ENCODE data around the gene EGFR.

EGFR gene

DNA sequence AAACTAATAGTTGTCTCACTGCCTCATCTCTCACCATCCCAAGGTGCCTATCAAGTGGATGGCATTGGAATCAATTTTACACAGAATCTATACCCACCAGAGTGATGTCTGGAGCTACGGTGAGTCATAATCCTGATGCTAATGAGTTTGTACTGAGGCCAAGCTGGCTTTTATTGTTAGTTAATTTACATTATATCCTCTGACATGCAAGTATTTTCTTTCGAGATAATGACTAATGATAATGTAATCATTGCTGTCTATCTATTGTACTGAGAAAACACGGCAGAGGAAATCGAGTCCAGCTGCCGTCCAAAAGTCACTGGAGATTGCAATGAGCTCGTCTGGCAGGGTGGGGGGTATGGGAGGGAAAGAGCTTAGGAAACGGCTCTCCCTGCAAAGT, 173.9 kb downstream of the EGFR start:
- DNase-seq (ENCODE audit: extremely low read depth, low read depth): peak; percentile 58
- TF ChIP-seq, protein P1, sequence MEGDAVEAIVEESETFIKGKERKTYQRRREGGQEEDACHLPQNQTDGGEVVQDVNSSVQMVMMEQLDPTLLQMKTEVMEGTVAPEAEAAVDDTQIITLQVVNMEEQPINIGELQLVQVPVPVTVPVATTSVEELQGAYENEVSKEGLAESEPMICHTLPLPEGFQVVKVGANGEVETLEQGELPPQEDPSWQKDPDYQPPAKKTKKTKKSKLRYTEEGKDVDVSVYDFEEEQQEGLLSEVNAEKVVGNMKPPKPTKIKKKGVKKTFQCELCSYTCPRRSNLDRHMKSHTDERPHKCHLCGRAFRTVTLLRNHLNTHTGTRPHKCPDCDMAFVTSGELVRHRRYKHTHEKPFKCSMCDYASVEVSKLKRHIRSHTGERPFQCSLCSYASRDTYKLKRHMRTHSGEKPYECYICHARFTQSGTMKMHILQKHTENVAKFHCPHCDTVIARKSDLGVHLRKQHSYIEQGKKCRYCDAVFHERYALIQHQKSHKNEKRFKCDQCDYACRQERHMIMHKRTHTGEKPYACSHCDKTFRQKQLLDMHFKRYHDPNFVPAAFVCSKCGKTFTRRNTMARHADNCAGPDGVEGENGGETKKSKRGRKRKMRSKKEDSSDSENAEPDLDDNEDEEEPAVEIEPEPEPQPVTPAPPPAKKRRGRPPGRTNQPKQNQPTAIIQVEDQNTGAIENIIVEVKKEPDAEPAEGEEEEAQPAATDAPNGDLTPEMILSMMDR (IDR thresholded peaks at IDR 0.05; ENCODE audit: low read depth, low read length, missing control alignments): no peak
- H3K4me3 ChIP-seq (replicated peaks; ENCODE audit: low read depth, low read length): no peak overlapping the region

DNA sequence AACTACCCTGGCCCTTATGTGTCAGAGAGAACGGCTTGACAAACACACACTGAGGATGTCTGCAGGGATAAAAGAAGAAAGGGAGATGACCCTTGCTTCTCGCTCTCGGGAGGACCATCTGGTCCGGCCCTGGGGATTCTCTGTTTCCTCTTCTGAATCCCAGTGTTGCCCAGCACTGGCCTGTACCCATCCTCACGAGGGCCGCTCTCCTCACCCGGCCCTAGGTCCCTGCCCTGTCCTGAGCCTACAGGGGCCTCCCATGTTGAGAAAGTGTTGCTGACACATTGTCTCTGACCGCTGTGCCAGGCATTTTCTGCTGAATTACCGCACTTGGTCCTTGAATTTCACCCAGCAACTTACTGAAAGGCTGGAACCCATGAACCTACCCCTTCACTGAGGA, 174.4 kb downstream of the EGFR start:
- no peak for DNase-seq (ENCODE audit: extremely low read depth, low read depth)
- H3K4me3 ChIP-seq (replicated peaks; ENCODE audit: low read depth, low read length): no peak overlapping the region
- TF ChIP-seq, protein P1 (IDR thresholded peaks at IDR 0.05; ENCODE audit: low read depth, low read length, missing control alignments): no peak

DNA sequence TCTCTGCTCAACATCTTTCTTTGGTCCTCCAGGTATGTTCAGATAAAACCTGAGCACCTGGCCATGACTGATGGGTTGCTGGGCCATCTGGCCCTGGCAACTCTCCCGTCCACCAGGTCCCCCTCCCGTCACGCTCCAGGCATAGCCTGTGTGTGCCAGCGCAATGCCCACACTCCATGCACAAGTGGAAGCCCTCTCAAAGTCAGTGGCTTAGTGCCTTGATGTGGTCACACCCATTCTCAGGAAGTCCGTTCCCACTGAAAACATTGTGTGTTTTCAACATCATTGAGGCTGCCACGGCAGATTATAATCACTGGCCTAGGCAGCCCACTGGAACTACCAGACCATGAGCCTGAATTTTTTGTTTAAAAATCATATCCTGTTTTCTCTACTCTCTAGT, 175.7 kb downstream of the EGFR start:
- H3K4me3 ChIP-seq (replicated peaks; ENCODE audit: low read depth, low read length): no peak overlapping the region
- DNase-seq (ENCODE audit: extremely low read depth, low read depth): no peak
- TF ChIP-seq, protein P1 (IDR thresholded peaks at IDR 0.05; ENCODE audit: low read depth, low read length, missing control alignments): no peak

DNA sequence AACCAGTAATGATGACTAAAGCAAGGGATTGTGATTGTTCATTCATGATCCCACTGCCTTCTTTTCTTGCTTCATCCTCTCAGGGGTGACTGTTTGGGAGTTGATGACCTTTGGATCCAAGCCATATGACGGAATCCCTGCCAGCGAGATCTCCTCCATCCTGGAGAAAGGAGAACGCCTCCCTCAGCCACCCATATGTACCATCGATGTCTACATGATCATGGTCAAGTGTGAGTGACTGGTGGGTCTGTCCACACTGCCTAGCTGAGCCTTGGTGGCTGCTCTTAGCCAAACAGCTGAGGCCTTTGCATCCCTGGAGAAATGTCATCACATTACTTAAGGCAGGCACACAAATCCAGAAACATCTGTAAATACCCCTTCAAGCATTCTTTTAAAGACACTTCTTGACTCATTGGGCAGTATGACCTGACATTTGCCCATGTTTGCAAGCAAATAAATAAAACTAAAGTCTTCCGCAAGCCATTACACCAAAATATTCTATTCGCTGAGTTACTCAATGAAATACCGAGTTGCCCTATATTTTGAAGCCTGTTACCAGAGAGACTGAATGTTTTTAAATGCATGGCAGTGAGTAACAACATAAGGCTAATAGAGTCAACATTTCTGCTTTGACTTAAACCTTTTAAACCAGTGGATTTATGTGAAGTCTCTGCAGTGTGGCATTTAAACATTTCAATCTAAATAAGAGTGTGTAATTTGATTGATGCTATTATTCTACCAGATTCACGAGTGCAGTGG, 180.0 kb downstream of the EGFR start:
- TF ChIP-seq, protein P1 (IDR thresholded peaks at IDR 0.05; ENCODE audit: low read depth, low read length, missing control alignments): no peak

DNA sequence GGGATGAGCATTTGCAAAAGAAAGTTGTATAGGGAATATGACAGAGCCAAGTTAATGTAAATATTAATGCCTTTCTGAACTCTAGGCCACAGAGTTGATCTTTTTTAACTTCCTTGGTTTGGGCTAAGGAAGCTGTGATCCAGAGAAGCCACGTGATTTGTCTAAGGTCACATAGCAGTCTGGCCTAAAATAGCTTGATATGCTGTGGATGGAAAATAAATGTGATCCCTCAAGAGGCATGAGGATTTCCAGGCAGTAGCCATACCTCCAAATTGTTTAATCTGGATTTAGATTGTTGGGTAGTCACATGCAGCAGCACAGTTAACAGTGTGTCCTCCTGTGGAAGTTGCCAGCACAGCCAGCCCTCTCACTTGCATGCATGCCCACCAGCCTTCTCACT, 180.6 kb downstream of the EGFR start:
- no peak overlapping the region for H3K4me3 ChIP-seq (replicated peaks; ENCODE audit: low read depth, low read length)
- TF ChIP-seq, protein P1 (IDR thresholded peaks at IDR 0.05; ENCODE audit: low read depth, low read length, missing control alignments): no peak
- DNase-seq (ENCODE audit: extremely low read depth, low read depth): no peak

More for the DNA sequence above, 180.0 kb downstream of the EGFR start:
- no peak overlapping the region for H3K4me3 ChIP-seq (replicated peaks; ENCODE audit: low read depth, low read length)
- DNase-seq (ENCODE audit: extremely low read depth, low read depth): no peak

DNA sequence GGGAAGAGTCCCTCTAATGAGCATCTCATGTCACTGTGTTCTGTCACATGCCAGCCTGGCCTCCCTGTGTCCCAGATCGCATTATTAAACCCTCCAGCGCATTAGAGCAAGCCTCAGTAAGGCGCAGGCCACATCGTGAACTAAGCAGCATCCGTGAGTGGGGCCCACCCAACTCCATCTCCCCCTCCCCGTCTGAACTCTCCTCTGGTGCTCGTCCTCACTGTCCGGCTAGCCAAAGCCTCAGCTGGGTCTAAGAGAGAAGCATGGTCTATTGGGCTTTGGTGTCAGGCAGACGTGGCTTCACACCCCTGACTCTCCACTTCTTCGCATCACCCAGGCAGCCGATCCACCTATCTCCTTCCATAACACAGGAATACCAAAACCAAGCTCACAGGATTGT, 181.6 kb downstream of the EGFR start:
- no peak for DNase-seq (ENCODE audit: extremely low read depth, low read depth)

More for the DNA sequence above, 181.6 kb downstream of the EGFR start:
- TF ChIP-seq, protein P1 (IDR thresholded peaks at IDR 0.05; ENCODE audit: low read depth, low read length, missing control alignments): no peak
- H3K4me3 ChIP-seq (replicated peaks; ENCODE audit: low read depth, low read length): no peak overlapping the region
